ENCODE results near the gene GJD2. TPM values are rescaled to one million over a fixed set of nuclear protein-coding genes. Genes with fewer than 3 reads are reported as not detected.

The GJD2 gene
- total and polyA plus RNA-seq, 7 donors = not detected

- no peak for TF ChIP-seq CTCF (IDR thresholded peaks at IDR 0.05)
- ATAC-seq (no peak), DNase-seq (no peak)
- 90 to 94% (median 92%) methylated on average over 2 of the region's 2 CpGs for WGBS, 3 donors
- Histone ChIP-seq H3K27me3 (ENCODE audit: insufficient read depth in 3 of 3, low read length in 2 of 3) (peaks cover 0 to 4% (median 3%) of the 10 kb centered on the region in 3 donors), H3K27ac (no peak overlapping the region), H3K36me3 (ENCODE audit: insufficient read depth in 1 of 2, low read depth in 1 of 2) (no peaks in the 10 kb centered on the region), H3K9me3 (no peaks in the 10 kb centered on the region), H3K4me1 (no peaks in the 10 kb centered on the region), H3K4me3 (no peak overlapping the region)
- intact Hi-C loops (cut with DNase I) = no loop called here
Measured at GRCh38 chr15:34733621-34734020, 21.2 kb downstream of the GJD2 start.

GRCh38 chr15:34732430-34732829 lies 22.4 kb downstream of the GJD2 start:
- Histone ChIP-seq H3K36me3 (ENCODE audit: insufficient read depth in 1 of 2, low read depth in 1 of 2) (no peaks in the 10 kb centered on the region), H3K27ac (no peak overlapping the region), H3K4me3 (no peak overlapping the region), H3K27me3 (ENCODE audit: insufficient read depth in 3 of 3, low read length in 2 of 3) (peaks cover 0 to 4% (median 0%) of the 10 kb centered on the region in 3 donors), H3K4me1 (no peaks in the 10 kb centered on the region), H3K9me3 (no peaks in the 10 kb centered on the region)
- 75 to 82% (median 77%) methylated on average over 6 of the region's 6 CpGs for WGBS, 3 donors
- no peak for ATAC-seq
- DNase-seq = no peak
- no peak for TF ChIP-seq CTCF (IDR thresholded peaks at IDR 0.05)
- intact Hi-C loops (cut with DNase I) = no loop called here

GRCh38 chr15:34730701-34731100 lies 24.1 kb downstream of the GJD2 start:
- H3K4me3 ChIP-seq = no peak overlapping the region
- no peak for ATAC-seq
- intact Hi-C loops (cut with DNase I) = no loop called here
- no peaks in the 10 kb centered on the region for H3K36me3 ChIP-seq (ENCODE audit: insufficient read depth in 1 of 2, low read depth in 1 of 2)
- no peaks in the 10 kb centered on the region for H3K27me3 ChIP-seq (ENCODE audit: insufficient read depth in 3 of 3, low read length in 2 of 3)
- no peak for TF ChIP-seq CTCF (IDR thresholded peaks at IDR 0.05)
- H3K27ac ChIP-seq = no peak overlapping the region
- WGBS, 3 donors = 75 to 79% (median 76%) methylated on average over 3 of the region's 3 CpGs
- DNase-seq = no peak
- peaks cover 5% of the 10 kb centered on the region for H3K4me1 ChIP-seq
- no peaks in the 10 kb centered on the region for H3K9me3 ChIP-seq

GRCh38 chr15:34729886-34730285 lies 24.9 kb downstream of the GJD2 start:
- WGBS, 3 donors = 60 to 87% (median 61%) methylated on average over 1 of the region's 1 CpG
- H3K4me1 ChIP-seq = peaks cover 10% of the 10 kb centered on the region
- no peak for ATAC-seq

More at GRCh38 chr15:34729886-34730285, 24.9 kb downstream of the GJD2 start:
- intact Hi-C loops (cut with DNase I) = no loop called here
- no peaks in the 10 kb centered on the region for H3K27me3 ChIP-seq (ENCODE audit: insufficient read depth in 3 of 3, low read length in 2 of 3)
- TF ChIP-seq CTCF (IDR thresholded peaks at IDR 0.05) = no peak
- no peak for DNase-seq
- H3K27ac ChIP-seq = no peak overlapping the region
- H3K36me3 ChIP-seq (ENCODE audit: insufficient read depth in 1 of 2, low read depth in 1 of 2) = no peaks in the 10 kb centered on the region
- H3K4me3 ChIP-seq = no peak overlapping the region
- H3K9me3 ChIP-seq = no peaks in the 10 kb centered on the region
